Neuronal stem cell (in vitro differentiated cells): ENCODE results near the gene KCNE2.

Experiments used
- DNase-seq: peaks from one replicate; pipeline ENCODE4 v3.0.0-alpha.2; 2013; ENCODE audit warnings: low spot score
- H2AFZ ChIP-seq: one replicate; pipeline ENCODE4 v1.6.1; 2013; ENCODE audit warnings: mild to moderate bottlenecking, low read length, inconsistent platforms
- H2AK5ac ChIP-seq: 2 replicates; pipeline ENCODE4 v1.6.1; 2013; ENCODE audit warnings: low read depth, mild to moderate bottlenecking, inconsistent platforms, low read length, moderate library complexity, mixed read lengths
- H2BK120ac ChIP-seq: 2 replicates; pipeline ENCODE4 v1.6.1; 2013; ENCODE audit warnings: low read depth, mild to moderate bottlenecking, inconsistent platforms, low read length, moderate library complexity, mixed read lengths
- H2BK12ac ChIP-seq: one replicate; pipeline ENCODE4 v1.6.1; 2013; ENCODE audit warnings: low read length, inconsistent platforms
- H2BK15ac ChIP-seq: 2 replicates; pipeline ENCODE4 v1.6.1; 2013; ENCODE audit warnings: mild to moderate bottlenecking, low read length, inconsistent platforms, mixed read lengths
- H2BK5ac ChIP-seq: one replicate; pipeline ENCODE4 v1.6.1; 2013; ENCODE audit warnings: inconsistent platforms, mild to moderate bottlenecking, low read length, moderate library complexity
- H3K14ac ChIP-seq: one replicate; pipeline ENCODE4 v1.6.1; 2013; ENCODE audit warnings: low read length, inconsistent platforms
- H3K18ac ChIP-seq: 2 replicates; pipeline ENCODE4 v1.6.1; 2013; ENCODE audit warnings: low read length, inconsistent platforms
- H3K23ac ChIP-seq: 2 replicates; pipeline ENCODE4 v1.6.1; 2013; ENCODE audit warnings: low read depth, mild to moderate bottlenecking, mixed read lengths, low read length, inconsistent platforms; ENCODE audit not compliant: poor library complexity
- H3K27ac ChIP-seq: replicated peaks from 3 replicates; pipeline ENCODE4 v1.5.1; 2013; ENCODE audit warnings: low read length, inconsistent platforms
- H3K27me3 ChIP-seq, 3 experiments: 2 replicates each; pipeline ENCODE4 v1.6.1; 2013; ENCODE audit warnings: low read length in 3 of 3, mild to moderate bottlenecking in 2 of 3, inconsistent platforms in 1 of 3, low read depth in 1 of 3, mixed read lengths in 1 of 3, moderate library complexity in 1 of 3; ENCODE audit not compliant: control insufficient read depth in 3 of 3, insufficient read depth in 3 of 3
- H3K36me3 ChIP-seq, 2 donors: replicated peaks in 1 of 2; 2 replicates each; pipeline ENCODE4 v1.6.1; 2013; ENCODE audit warnings: low read length in 2 of 2; ENCODE audit not compliant: control insufficient read depth in 2 of 2, insufficient read depth in 2 of 2
- H3K4ac ChIP-seq: 2 replicates; pipeline ENCODE4 v1.6.1; 2013; ENCODE audit warnings: inconsistent platforms, mild to moderate bottlenecking, low read length, moderate library complexity
- H3K4me1 ChIP-seq, 2 donors: 1 replicate in 1 of 2; 2 replicates in 1 of 2; pipeline ENCODE4 v1.6.1; 2013; ENCODE audit warnings: low read length in 2 of 2, low read depth in 1 of 2; ENCODE audit not compliant: control insufficient read depth in 2 of 2, insufficient read depth in 1 of 2
- H3K4me2 ChIP-seq: one replicate; pipeline ENCODE4 v1.6.1; 2013; ENCODE audit warnings: mild to moderate bottlenecking, low read length, inconsistent platforms; ENCODE audit not compliant: insufficient read depth, poor library complexity, severe bottlenecking
- H3K4me3 ChIP-seq, 2 donors: 2 replicates each; pipeline ENCODE4 v1.5.1; 2013; ENCODE audit warnings: low read length in 2 of 2, mild to moderate bottlenecking in 2 of 2, inconsistent platforms in 1 of 2, moderate library complexity in 1 of 2
- H3K79me1 ChIP-seq: one replicate; pipeline ENCODE4 v1.6.1; 2013; ENCODE audit warnings: low read depth, mild to moderate bottlenecking, inconsistent platforms, low read length, moderate library complexity
- H3K9ac ChIP-seq: one replicate; pipeline ENCODE4 v1.6.1; 2013; ENCODE audit warnings: mild to moderate bottlenecking, low read depth, low read length, inconsistent platforms; ENCODE audit not compliant: poor library complexity
- H3K9me3 ChIP-seq, 2 donors: replicated peaks in 1 of 2; 2 replicates each; pipeline versions ENCODE3 to v1.6.1; 2013; ENCODE audit warnings: low read length in 2 of 2, mild to moderate bottlenecking in 2 of 2, inconsistent platforms in 1 of 2, low read depth in 1 of 2, mixed read lengths in 1 of 2, moderate library complexity in 1 of 2; ENCODE audit not compliant: control insufficient read depth in 2 of 2, insufficient read depth in 1 of 2
- H4K8ac ChIP-seq: one replicate; pipeline ENCODE4 v1.6.1; 2013; ENCODE audit warnings: low read depth, mild to moderate bottlenecking, inconsistent platforms, low read length, moderate library complexity
- H4K91ac ChIP-seq: one replicate; pipeline ENCODE4 v1.6.1; 2013; ENCODE audit warnings: low read length, low read depth, mild to moderate bottlenecking, inconsistent platforms; ENCODE audit not compliant: poor library complexity
- WGBS, 2 donors: extraction: QIAGEN DNeasy Blood & Tissue Kit; methylation state at CpG; one replicate each; pipeline ENCODE4 v1.1.7; 2013; ENCODE audit warnings: missing lambda C conversion rate in 2 of 2, mixed read lengths in 1 of 2; ENCODE audit not compliant: insufficient read length in 2 of 2, insufficient replicate concordance in 1 of 2; ENCODE audit errors: extremely low coverage in 2 of 2; 5-methylcytosine and 5-hydroxymethylcytosine counted together

The KCNE2 gene

DNA sequence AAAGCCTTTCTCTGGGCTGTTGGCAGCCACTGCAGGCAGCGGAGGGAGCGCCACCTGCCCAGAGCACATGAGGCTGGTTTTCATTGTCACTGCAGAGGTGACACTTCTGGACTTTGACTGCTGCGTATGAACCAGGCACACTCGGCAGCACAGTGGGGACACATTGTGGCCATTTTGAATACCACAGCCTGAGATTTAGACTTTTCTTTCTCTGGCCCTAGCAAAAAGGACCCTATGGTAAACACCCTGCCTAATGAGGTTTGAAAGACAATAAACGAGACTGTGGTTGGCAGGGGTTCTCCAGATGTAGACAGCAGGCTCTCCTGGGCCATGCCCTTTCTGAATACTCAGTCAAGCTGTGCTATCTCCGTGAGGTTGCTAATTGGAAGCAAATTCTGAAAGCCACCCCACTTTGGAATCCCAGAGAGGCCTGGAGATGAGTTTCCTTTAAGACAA is 12.0 kb upstream of the KCNE2 start:
- Histone ChIP-seq H2BK5ac (no peak overlapping the region), H3K36me3 (no peaks in the 10 kb centered on the region), H3K9ac (no peak overlapping the region), H3K18ac (no peak overlapping the region), H2BK12ac (no peak overlapping the region), H3K4me2 (no peak overlapping the region), H3K4me3 (no peak overlapping the region), H3K27me3 (peaks cover 0 to 4% (median 0%) of the 10 kb centered on the region in 3 experiments), H4K91ac (no peak overlapping the region), H3K27ac (peak overlapping the region; percentile 59), H3K4ac (no peak overlapping the region), H2BK120ac (no peak overlapping the region), H2AFZ (peak overlapping the region; percentile 63), H4K8ac (no peak overlapping the region), H3K14ac (no peak overlapping the region), H3K23ac (no peak overlapping the region), H3K4me1 (peaks cover 0 to 4% of the 10 kb centered on the region in 2 donors), H2AK5ac (no peak overlapping the region), H2BK15ac (no peak overlapping the region), H3K9me3 (peaks cover 0 to 3% of the 10 kb centered on the region in 2 donors), H3K79me1 (no peaks in the 10 kb centered on the region)
- DNase-seq: peak; percentile 54
- no CpG with 5 or more reads among the region's 6 CpGs for WGBS, 2 donors

DNA sequence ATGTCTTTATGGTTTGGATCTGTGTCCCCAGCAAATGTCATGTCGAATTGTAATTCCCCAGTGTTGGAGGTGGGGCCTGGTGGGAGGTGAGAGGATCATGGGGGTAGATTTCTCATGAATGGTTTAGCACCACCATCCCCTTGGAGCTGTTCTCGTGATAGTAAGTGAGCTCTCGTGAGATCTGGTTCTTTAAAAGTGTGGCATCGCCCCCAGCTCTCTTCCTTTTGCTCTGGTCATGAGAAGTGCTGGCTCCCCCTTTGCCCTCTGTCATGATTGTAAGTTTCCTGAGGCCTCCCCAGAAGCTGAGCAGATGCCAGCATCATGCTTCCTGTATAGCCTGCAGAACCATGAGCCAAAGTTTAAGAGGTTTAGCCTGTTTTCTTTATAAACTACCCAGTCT is 11.2 kb upstream of the KCNE2 start:
- Histone ChIP-seq H3K14ac (no peak overlapping the region), H3K9ac (no peak overlapping the region), H3K27ac (peak overlapping the region; percentile 59), H2AK5ac (no peak overlapping the region), H3K27me3 (peaks cover 0 to 4% (median 0%) of the 10 kb centered on the region in 3 experiments), H2BK15ac (no peak overlapping the region), H3K23ac (no peak overlapping the region), H4K91ac (no peak overlapping the region), H2AFZ (no peak overlapping the region), H4K8ac (no peak overlapping the region), H2BK120ac (no peak overlapping the region), H3K18ac (no peak overlapping the region), H3K4ac (no peak overlapping the region), H3K9me3 (peaks cover 0 to 3% of the 10 kb centered on the region in 2 donors), H2BK5ac (no peak overlapping the region), H3K4me3 (no peak overlapping the region), H3K4me2 (no peak overlapping the region), H3K36me3 (no peaks in the 10 kb centered on the region), H3K4me1 (peaks cover 0 to 1% of the 10 kb centered on the region in 2 donors), H2BK12ac (no peak overlapping the region), H3K79me1 (no peaks in the 10 kb centered on the region)
- no CpG with 5 or more reads among the region's 4 CpGs for WGBS, 2 donors
- DNase-seq: no peak

- no peak overlapping the region for H3K9ac ChIP-seq
- H3K9me3 ChIP-seq: peaks cover 0 to 3% of the 10 kb centered on the region in 2 donors
- H2BK12ac ChIP-seq: no peak overlapping the region
- H2BK15ac ChIP-seq: no peak overlapping the region
- no peak overlapping the region for H3K4ac ChIP-seq
- no peak overlapping the region for H4K8ac ChIP-seq
- no peak overlapping the region for H3K23ac ChIP-seq
- no peak overlapping the region for H3K4me2 ChIP-seq
- no CpG with 5 or more reads among the region's 6 CpGs for whole genome bisulfite sequencing, 2 donors
- H2AK5ac ChIP-seq: no peak overlapping the region
- H2BK5ac ChIP-seq: no peak overlapping the region
- peaks cover 0 to 1% of the 10 kb centered on the region in 2 donors for H3K4me1 ChIP-seq
- DNase-seq: no peak
- no peak overlapping the region for H3K27ac ChIP-seq
- no peaks in the 10 kb centered on the region for H3K79me1 ChIP-seq
- H3K18ac ChIP-seq: no peak overlapping the region
- no peak overlapping the region for H3K4me3 ChIP-seq
- H2AFZ ChIP-seq: peak overlapping the region; percentile 60
- no peak overlapping the region for H4K91ac ChIP-seq
- no peak overlapping the region for H3K14ac ChIP-seq
- H3K27me3 ChIP-seq: peaks cover 0 to 4% (median 0%) of the 10 kb centered on the region in 3 experiments
- no peak overlapping the region for H2BK120ac ChIP-seq
- no peaks in the 10 kb centered on the region for H3K36me3 ChIP-seq
Measured at GRCh38 chr21:34353182-34353581, 10.6 kb upstream of the KCNE2 start.

DNA sequence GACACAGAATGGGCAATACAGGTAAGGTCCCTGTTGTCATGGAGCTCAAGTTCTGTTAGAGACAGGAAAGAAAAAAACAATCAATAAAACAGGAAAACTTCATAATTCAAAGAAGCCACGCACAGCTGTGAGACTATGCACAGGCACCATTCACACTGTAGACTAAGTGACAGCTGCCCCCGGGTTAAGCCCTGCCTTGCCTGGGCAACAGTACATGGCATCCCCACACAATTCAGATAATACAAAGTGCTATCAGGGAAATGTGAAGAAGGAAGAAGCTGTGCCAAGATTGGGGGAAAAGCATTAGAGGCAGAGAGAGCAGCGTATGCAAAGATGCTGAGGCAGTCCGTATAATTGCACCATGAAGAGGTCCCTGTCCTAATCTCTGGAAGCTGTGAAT is 9.0 kb upstream of the KCNE2 start:
- peaks cover 0 to 3% of the 10 kb centered on the region in 2 donors for H3K9me3 ChIP-seq
- H3K4me1 ChIP-seq: peaks cover 0 to 1% of the 10 kb centered on the region in 2 donors
- no peak overlapping the region for H2BK5ac ChIP-seq
- no peak overlapping the region for H3K9ac ChIP-seq
- no peak overlapping the region for H3K18ac ChIP-seq
- H3K14ac ChIP-seq: no peak overlapping the region
- no peaks in the 10 kb centered on the region for H3K79me1 ChIP-seq
- DNase-seq: no peak
- no peak overlapping the region for H2BK12ac ChIP-seq
- H2BK15ac ChIP-seq: no peak overlapping the region
- no peak overlapping the region for H3K4me2 ChIP-seq
- H3K27ac ChIP-seq: no peak overlapping the region
- WGBS, 2 donors: no CpG with 5 or more reads among the region's 4 CpGs
- no peak overlapping the region for H2BK120ac ChIP-seq
- H3K27me3 ChIP-seq: peaks cover 0 to 4% (median 0%) of the 10 kb centered on the region in 3 experiments
- no peak overlapping the region for H3K23ac ChIP-seq
- no peak overlapping the region for H2AK5ac ChIP-seq
- H3K36me3 ChIP-seq: no peaks in the 10 kb centered on the region
- no peak overlapping the region for H2AFZ ChIP-seq
- no peak overlapping the region for H3K4ac ChIP-seq
- H4K8ac ChIP-seq: no peak overlapping the region
- no peak overlapping the region for H3K4me3 ChIP-seq
- H4K91ac ChIP-seq: no peak overlapping the region
